NT2/D1 (cell line): Measurements from ENCODE around the gene KNL1.

Experiments used
- SUZ12 ChIP-seq: IDR thresholded peaks from 2 replicates; pipeline ENCODE4 v1.6.1; 2011; ENCODE audit not compliant: insufficient read length, insufficient read depth; ENCODE audit errors: extremely low read depth
- YY1 ChIP-seq: IDR thresholded peaks from 2 replicates; pipeline ENCODE4 v1.6.1; 2011; ENCODE audit not compliant: insufficient read length, insufficient read depth
- ZNF274 ChIP-seq: IDR thresholded peaks from 2 replicates; pipeline ENCODE4 v1.6.1; 2011; ENCODE audit warnings: mild to moderate bottlenecking, low read depth, low read length

GRCh38 chr15:40650479-40650878 is 56.4 kb downstream of the KNL1 start:
- TF ChIP-seq YY1 (no peak), SUZ12 (no peak), ZNF274 (no peak)
